GM12865 (cell line): ENCODE measurements around the gene GALK2.
"Not testable (repeated sequence)": the region's sequence is repeated elsewhere in the genome, so short reads cannot be mapped to it uniquely, and the experiment has no call there.

ENCODE experiments used
- DNase-seq: peaks from one replicate; pipeline ENCODE4 v3.0.0; 2010; ENCODE audit warnings: low read depth
- H3K4me3 ChIP-seq: 2 replicates; pipeline ENCODE4 v1.5.1; 2011; ENCODE audit warnings: mild to moderate bottlenecking, low read depth, low read length, control low read depth
- TF ChIP-seq, protein P1 (sequence below): IDR thresholded peaks from 2 replicates; pipeline ENCODE4 v1.5.1; 2011; ENCODE audit warnings: low read length, control low read depth, low read depth, inconsistent platforms; ENCODE audit not compliant: insufficient read depth; ENCODE audit errors: missing control alignments

The GALK2 gene

DNA sequence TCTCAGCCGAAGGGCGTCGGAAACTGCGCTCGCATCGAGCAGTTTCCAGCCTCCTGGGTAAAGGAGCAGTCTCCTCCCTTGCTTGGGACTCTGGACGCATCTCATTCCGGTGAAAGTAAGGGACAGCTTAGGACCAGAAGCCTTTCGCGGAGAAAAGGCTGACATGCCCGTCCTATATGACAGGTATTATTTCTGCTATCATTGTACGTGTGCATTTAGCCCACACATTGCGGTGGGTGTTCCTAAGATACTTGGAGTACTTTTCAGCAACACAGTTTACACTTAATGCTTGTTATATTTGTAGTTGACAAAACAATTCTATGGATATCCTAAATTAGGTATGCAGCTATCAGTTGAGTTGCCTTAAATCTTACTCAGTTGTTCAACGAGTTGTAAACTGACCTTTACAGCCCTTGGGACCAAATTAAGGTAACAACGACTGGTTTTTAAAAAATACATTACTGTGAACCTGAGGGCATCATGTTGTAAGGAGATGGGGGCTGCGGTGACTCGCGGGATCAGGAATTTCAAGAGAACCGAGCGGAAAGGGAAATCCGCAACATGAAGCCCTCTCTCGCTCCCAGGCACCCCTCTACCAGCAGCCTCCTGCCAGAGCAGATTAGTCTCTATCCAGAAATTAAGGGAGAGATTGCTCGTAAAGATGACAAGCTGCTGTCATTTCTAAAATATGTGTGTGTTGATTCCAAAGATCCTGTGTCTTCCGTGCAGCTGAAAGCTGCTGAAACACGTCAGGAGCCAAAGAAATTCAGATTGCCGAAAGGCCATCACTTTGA, 14.0 kb upstream of the GALK2 start:
- DNase-seq: peak; percentile 9
- H3K4me3 ChIP-seq: peak overlapping the region; percentile 84
- TF ChIP-seq, protein P1, sequence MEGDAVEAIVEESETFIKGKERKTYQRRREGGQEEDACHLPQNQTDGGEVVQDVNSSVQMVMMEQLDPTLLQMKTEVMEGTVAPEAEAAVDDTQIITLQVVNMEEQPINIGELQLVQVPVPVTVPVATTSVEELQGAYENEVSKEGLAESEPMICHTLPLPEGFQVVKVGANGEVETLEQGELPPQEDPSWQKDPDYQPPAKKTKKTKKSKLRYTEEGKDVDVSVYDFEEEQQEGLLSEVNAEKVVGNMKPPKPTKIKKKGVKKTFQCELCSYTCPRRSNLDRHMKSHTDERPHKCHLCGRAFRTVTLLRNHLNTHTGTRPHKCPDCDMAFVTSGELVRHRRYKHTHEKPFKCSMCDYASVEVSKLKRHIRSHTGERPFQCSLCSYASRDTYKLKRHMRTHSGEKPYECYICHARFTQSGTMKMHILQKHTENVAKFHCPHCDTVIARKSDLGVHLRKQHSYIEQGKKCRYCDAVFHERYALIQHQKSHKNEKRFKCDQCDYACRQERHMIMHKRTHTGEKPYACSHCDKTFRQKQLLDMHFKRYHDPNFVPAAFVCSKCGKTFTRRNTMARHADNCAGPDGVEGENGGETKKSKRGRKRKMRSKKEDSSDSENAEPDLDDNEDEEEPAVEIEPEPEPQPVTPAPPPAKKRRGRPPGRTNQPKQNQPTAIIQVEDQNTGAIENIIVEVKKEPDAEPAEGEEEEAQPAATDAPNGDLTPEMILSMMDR: no peak

DNA sequence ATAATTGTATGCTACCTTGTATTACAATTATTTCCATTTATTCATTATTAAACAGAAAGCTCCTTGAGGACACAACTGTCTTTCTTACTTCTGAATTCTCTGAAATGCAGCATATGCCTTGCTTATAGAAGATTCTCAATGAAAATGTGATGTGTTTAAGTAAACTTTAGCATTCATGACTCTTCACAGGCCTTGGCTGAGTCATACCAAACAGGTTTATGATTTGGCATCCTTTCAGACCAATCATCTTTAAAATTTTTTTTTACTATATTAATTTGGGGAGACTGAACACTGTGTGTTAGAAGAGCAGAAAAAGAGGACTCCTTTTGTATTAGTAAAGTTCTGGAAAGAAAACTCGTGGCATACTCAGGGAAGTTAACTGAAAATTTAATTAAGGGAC, 6.4 kb upstream of the GALK2 start:
- H3K4me3 ChIP-seq: no peak overlapping the region
- no peak for DNase-seq
- TF ChIP-seq, protein P1: no peak

DNA sequence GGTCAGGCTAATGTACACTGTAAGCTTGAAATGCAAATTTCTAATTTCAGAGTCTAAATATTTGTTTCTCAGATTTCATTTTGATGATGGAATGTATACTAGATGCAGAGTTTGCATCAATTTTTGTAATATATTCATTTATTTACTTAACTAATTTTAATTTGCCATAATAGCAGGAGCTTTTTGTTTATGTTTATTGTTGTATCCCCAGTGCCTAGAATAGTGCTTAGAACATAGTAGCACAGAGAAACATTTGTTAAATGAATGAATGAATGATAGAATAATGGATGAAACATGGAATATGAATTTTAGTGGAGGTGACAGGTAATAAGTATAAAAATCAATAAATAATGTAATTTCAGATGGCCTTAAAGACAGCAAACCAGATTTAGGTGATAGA, 5.2 kb upstream of the GALK2 start:
- no peak overlapping the region for H3K4me3 ChIP-seq
- TF ChIP-seq, protein P1: no peak

DNA sequence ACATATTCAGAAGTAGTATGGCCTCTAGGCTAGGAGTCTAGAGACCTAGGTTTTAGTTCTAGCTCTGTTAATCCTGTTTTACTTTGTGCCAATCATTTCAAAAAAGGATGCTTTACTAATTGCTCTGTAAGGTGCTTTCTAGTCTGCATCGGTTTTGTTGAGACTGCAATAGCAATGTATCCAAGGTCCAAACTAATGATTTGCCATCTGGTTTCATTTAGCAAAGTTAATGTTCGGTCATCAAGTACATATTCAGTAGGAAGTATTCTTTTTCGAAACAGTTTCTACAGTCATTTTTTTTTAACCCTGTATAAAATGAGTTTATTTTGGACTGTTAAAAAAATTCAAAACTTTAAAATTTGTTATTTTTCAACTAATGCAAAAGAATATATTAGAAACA, 2.0 kb upstream of the GALK2 start:
- TF ChIP-seq, protein P1: no peak
- no peak overlapping the region for H3K4me3 ChIP-seq
- no peak for DNase-seq

More for the DNA sequence above, 5.2 kb upstream of the GALK2 start:
- no peak for DNase-seq

DNA sequence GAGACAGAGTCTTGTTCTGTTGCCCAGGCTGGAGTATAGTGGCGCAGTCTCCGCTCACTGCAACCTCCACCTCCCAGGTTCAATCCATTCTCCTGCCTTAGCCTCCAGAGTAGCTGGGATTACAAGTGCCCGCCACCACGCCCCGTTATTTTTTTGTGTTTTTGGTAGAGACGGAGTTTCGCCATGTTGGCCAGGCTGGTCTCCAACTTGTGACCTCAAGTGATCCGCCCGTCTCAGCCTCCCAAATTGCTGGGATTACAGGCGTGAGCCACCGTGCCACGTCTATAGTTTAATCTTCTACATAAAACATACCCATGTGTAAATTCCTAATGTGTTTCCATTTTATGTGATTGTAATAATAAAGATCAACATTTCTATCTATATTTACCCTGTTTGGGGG, 1.7 kb downstream of the GALK2 start:
- TF ChIP-seq, protein P1: no peak
- H3K4me3 ChIP-seq: peak overlapping the region; percentile 78; the same call in 1 of the 2 replicates
- no peak for DNase-seq

DNA sequence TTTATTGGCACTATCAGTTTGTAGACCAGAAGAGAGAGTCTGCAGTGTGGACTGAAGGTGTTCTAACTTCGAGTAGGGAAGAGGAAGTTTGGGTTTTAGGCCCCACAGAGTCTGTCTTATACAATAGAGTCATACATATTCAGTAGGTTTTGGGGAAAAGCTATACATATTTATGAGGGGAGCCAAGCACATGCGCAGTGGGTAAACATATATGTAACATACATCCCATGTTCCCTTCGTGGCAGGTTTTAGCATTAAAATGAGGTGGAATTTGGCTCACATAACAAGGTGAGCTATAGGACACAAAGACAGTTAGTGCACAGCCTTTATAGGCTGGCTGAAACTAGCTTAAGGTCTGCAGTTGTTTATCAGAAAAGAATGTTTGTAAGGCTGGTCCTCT, 4.9 kb downstream of the GALK2 start:
- DNase-seq: no peak
- TF ChIP-seq, protein P1: no peak
- H3K4me3 ChIP-seq: no peak overlapping the region

DNA sequence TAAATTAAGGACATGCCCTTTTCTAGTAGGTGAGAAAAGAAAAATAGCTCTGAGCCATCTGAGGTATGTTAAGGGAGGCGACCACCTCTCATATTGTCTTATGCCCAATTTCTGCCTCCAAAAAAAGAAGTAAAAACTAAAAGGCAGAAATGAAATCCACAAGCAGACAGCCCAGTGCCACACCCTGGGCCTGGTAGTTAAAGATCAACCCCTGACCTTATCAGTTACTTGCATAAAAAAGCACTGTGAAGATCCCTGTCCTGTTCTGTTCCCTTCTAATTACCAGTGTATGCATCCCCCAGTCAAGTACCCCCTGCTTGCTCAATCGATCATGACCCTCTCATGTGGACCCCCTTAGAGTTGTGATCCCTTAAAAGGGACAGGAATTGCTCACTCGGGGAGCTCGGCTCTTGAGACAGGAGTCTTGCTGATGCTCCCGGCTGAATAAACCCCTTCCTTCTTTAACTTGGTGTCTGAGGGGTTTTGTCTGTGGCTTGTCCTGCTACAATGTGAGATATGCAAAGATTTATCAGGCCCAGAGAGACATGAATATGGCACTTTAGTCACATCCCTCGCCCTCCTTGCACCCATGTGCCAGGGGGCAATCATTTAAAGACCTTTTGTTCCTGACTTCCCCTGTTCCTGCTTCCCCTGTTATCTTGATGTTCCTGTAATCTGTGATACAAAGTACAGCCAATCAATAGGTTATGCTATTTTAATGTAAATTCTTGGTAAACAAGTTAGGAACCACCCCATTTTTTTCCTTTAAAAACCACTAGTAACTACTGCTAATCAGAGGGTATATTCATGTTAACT, 5.7 kb downstream of the GALK2 start:
- DNase-seq, H3K4me3 ChIP-seq: not testable (repeated sequence)
